ENCODE results near the gene CALML5.

CALML5 gene

GRCh38 chr10:5460468-5461202 is 38.7 kb downstream of the CALML5 start:
- no peak for DNase-seq

GRCh38 chr10:5458949-5459747 is 40.2 kb downstream of the CALML5 start:
- DNase-seq: no peak

GRCh38 chr10:5458425-5458824 is 40.9 kb downstream of the CALML5 start:
- no peak for DNase-seq

GRCh38 chr10:5457741-5458140 is 41.6 kb downstream of the CALML5 start:
- DNase-seq: no peak

- DNase-seq: no peak
These were observed 42.8 kb downstream of the CALML5 start for GRCh38 chr10:5456563-5456962.

- DNase-seq: no peak
These were observed 45.5 kb downstream of the CALML5 start for GRCh38 chr10:5453749-5454489.

- no peak for DNase-seq
These were observed 48.6 kb downstream of the CALML5 start for GRCh38 chr10:5450605-5451384.

- DNase-seq: no peak
These were observed 49.5 kb downstream of the CALML5 start for GRCh38 chr10:5449823-5450222.

GRCh38 chr10:5449227-5449626 is 50.1 kb downstream of the CALML5 start:
- no peak for DNase-seq
